GM23338 (cell line): ENCODE results near the gene ASPSCR1. TPM values are rescaled to one million over a fixed set of nuclear protein-coding genes. Genes with fewer than 3 reads are reported as not detected.

ENCODE experiments used
- ATAC-seq: fragments of 200-7000 bp; cut with Tn5 transposase; 3 replicates; pipeline ENCODE4 v1.9.1; 2020
- DNase-seq: peaks from one replicate; pipeline ENCODE4 v3.0.0-alpha.2; 2015; ENCODE audit warnings: low spot score
- H2AFZ ChIP-seq: fragments of 200-600 bp; sonication (generic); 2 replicates; pipeline ENCODE4 v1.8.0; 2016; ENCODE audit warnings: antibody characterized with exemption, mild to moderate bottlenecking, moderate library complexity
- H3F3A ChIP-seq: fragments of 200-600 bp; sonication (generic); replicated peaks from 2 replicates; pipeline ENCODE4 v1.8.0; 2017; ENCODE audit warnings: antibody characterized with exemption, mixed run types, low read depth
- H3K27ac ChIP-seq: fragments of 200-600 bp; sonication (generic); 2 replicates; pipeline ENCODE4 v1.6.1; 2016; ENCODE audit warnings: low read depth
- H3K27me3 ChIP-seq: fragments of 200-600 bp; sonication (generic); 2 replicates; pipeline ENCODE4 v1.8.0; 2016; ENCODE audit warnings: mild to moderate bottlenecking, mixed run types, moderate library complexity; ENCODE audit not compliant: insufficient read depth
- H3K36me3 ChIP-seq: fragments of 200-600 bp; sonication (generic); 2 replicates; pipeline ENCODE4 v1.8.0; 2016; ENCODE audit warnings: mild to moderate bottlenecking; ENCODE audit not compliant: insufficient read depth
- H3K4me1 ChIP-seq: fragments of 200-600 bp; sonication (generic); 2 replicates; pipeline ENCODE4 v1.8.0; 2016; ENCODE audit warnings: mild to moderate bottlenecking, moderate library complexity; ENCODE audit not compliant: insufficient read depth
- H3K4me2 ChIP-seq: fragments of 200-600 bp; sonication (generic); 2 replicates; pipeline ENCODE4 v1.7.1; 2017; ENCODE audit warnings: mixed run types
- H3K4me3 ChIP-seq: fragments of 200-600 bp; sonication (generic); 2 replicates; pipeline ENCODE4 v1.6.1; 2016; ENCODE audit warnings: mixed run types
- H3K79me2 ChIP-seq: fragments of 200-600 bp; sonication (generic); replicated peaks from 2 replicates; pipeline ENCODE4 v1.8.0; 2017; ENCODE audit warnings: mild to moderate bottlenecking; ENCODE audit not compliant: insufficient read depth
- H3K9me2 ChIP-seq: fragments of 200-600 bp; sonication (generic); 2 replicates; pipeline ENCODE4 v1.8.0; 2017; ENCODE audit not compliant: insufficient read depth
- H4K20me1 ChIP-seq: fragments of 200-600 bp; sonication (generic); replicated peaks from 2 replicates; pipeline ENCODE4 v1.8.0; 2017; ENCODE audit warnings: mild to moderate bottlenecking; ENCODE audit not compliant: insufficient read depth
- H3K27ac Mint-ChIP-seq: 2 replicates; pipeline ENCODE4 v1.8.0; 2020; ENCODE audit warnings: inconsistent platforms, mild to moderate bottlenecking, moderate library complexity, mixed read lengths
- H3K27me3 Mint-ChIP-seq: 3 replicates; pipeline ENCODE4 v1.8.0; 2022; ENCODE audit warnings: low read depth, mild to moderate bottlenecking, moderate library complexity, mixed read lengths, inconsistent platforms; ENCODE audit not compliant: insufficient read depth, poor library complexity
- H3K36me3 Mint-ChIP-seq: 3 replicates; pipeline ENCODE4 v1.8.0; 2021; ENCODE audit warnings: low read depth, mild to moderate bottlenecking, inconsistent platforms, moderate library complexity, mixed read lengths
- H3K4me1 Mint-ChIP-seq: 3 replicates; pipeline ENCODE4 v1.8.0; 2020; ENCODE audit warnings: mild to moderate bottlenecking, inconsistent platforms, mixed read lengths
- H3K4me3 Mint-ChIP-seq: 3 replicates; pipeline ENCODE4 v1.8.0; 2021; ENCODE audit warnings: moderate library complexity, mild to moderate bottlenecking, inconsistent platforms, mixed read lengths
- H3K9me3 Mint-ChIP-seq: 3 replicates; pipeline ENCODE4 v1.8.0; 2020; ENCODE audit warnings: moderate library complexity, mild to moderate bottlenecking, inconsistent platforms, mixed read lengths
- CREB1 ChIP-seq: fragments of 250-450 bp; sonication (Bioruptor Pico); IDR thresholded peaks from 2 replicates; pipeline ENCODE4 v1.5.0; 2020; ENCODE audit warnings: low read depth, mild to moderate bottlenecking, moderate library complexity
- EZH2phosphoT487 ChIP-seq: fragments of 200-600 bp; sonication (generic); IDR thresholded peaks from one replicate; pipeline ENCODE4 v1.8.1; 2018; ENCODE audit warnings: antibody characterized with exemption; ENCODE audit not compliant: unreplicated experiment
- NANOG ChIP-seq: IDR thresholded peaks from 2 replicates; pipeline ENCODE4 v1.6.1; 2016; ENCODE audit warnings: antibody characterized with exemption, borderline replicate concordance
- POLR2AphosphoS5 ChIP-seq: IDR thresholded peaks from 2 replicates; pipeline ENCODE4 v1.6.1; 2016; ENCODE audit warnings: antibody characterized with exemption, low read depth
- ZNF114 ChIP-seq: fragments of 250-450 bp; sonication (Bioruptor Pico); IDR thresholded peaks from 2 replicates; pipeline ENCODE4 v1.5.0; 2020; ENCODE audit warnings: mild to moderate bottlenecking, moderate library complexity
- polyA plus RNA-seq: library from polyadenylated mRNA; unstranded; fragments of >200 nt; fragmentation: Nextera tagmentation; extraction: Ambion mirVana; gene quantifications from 2 replicates; pipeline ENCODE4 v1.2.1, GENCODE V29; 2016
- total RNA-seq: library from RNA; depleted of rRNA; stranded (reverse); fragments of >200 nt; shearing (Covaris generic); gene quantifications from 2 replicates; pipeline ENCODE4 v1.2.3, GENCODE V29; 2014
- TF ChIP-seq, protein P1 (sequence below), 2 experiments: fragments of 200-600 bp in 1 of 2; sonication (generic) in 1 of 2; conservative IDR thresholded peaks; 2 replicates each; pipeline versions ENCODE4 v1.5.1 to v1.6.1; 2016 to 2017; ENCODE audit warnings: antibody characterized with exemption in 2 of 2, low read depth in 2 of 2, mild to moderate bottlenecking in 2 of 2, moderate library complexity in 1 of 2
- TF ChIP-seq, protein P2 (sequence below): IDR thresholded peaks from 2 replicates; pipeline ENCODE4 v1.6.1; 2016; ENCODE audit warnings: antibody characterized with exemption

The ASPSCR1 gene
- total and polyA plus RNA-seq, 2 experiments from 2014 or later, result 44.2 to 46.9 TPM

DNA sequence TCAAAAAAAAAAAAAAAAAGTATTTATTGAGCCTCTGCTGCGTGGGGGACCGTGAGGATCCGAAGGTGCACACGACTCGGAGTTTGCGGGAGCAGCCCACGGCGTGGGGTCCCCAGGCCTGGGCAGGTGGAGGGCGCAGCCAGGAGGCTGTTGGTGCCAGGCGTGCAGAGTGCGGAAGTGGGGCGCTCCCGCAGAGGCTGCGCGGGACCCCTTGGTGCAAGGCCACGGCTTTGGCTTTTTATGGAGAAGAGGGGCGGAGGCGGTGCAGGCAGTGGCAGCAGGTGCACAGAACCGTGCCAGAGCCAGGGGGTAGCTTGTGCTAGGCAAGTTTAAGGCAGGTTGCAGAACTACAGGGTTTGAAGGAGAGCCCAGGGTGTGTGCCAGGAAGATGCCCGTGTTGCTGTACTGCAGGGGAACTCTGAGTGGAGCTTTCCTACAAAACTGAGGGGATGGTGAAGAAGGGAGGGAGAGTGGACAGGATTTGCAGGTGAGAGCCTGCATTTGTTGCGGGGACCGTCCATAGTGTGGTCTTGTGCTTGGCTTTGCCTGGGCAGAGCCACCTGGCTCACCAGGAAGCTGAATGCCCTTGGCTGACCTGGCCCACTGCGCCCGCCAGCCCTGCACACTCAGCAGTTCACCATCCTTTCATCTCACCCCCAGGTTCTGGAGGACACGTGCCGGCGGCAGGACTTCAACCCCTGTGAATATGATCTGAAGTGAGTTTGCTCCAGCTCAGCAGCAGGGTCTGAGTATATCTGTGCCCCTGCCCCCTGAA, 1.3 kb downstream of the ASPSCR1 start:
- H2AFZ ChIP-seq, result no peak overlapping the region
- H3K4me3 ChIP-seq, result peak overlapping the region; percentile 92
- Mint-ChIP-seq H3K36me3 (peaks cover 34% of the 10 kb centered on the region), H3K27ac (peak overlapping the region; percentile 85; the same call in 1 of the 2 replicates), H3K4me3 (peak overlapping the region; percentile 78), H3K4me1 (peaks cover 6% of the 10 kb centered on the region; the same call in 2 of the 3 replicates), H3K9me3 (peaks cover 8% of the 10 kb centered on the region; the same call in 2 of the 3 replicates), H3K27me3 (peaks cover 26% of the 10 kb centered on the region)
- H3F3A ChIP-seq, result peaks cover 4% of the 10 kb centered on the region; the same call in 1 of the 2 replicates
- H3K27me3 ChIP-seq, result peaks cover 28% of the 10 kb centered on the region
- H3K79me2 ChIP-seq, result peaks cover 9% of the 10 kb centered on the region
- H3K4me1 ChIP-seq, result no peaks in the 10 kb centered on the region
- DNase-seq (no peak), ATAC-seq (no peak; the same call in 1 of the 3 replicates)
- H3K4me2 ChIP-seq, result peak overlapping the region; percentile 96
- peaks cover 4% of the 10 kb centered on the region; the same call in 1 of the 2 replicates for H3K36me3 ChIP-seq
- H3K27ac ChIP-seq, result no peak overlapping the region
- no peaks in the 10 kb centered on the region for H3K9me2 ChIP-seq
- H4K20me1 ChIP-seq, result no peaks in the 10 kb centered on the region; the same call in 1 of the 2 replicates
- TF ChIP-seq ZNF114 (CRISPR knock-in tag) (no peak), CREB1 (CRISPR knock-in tag) (no peak), POLR2AphosphoS5 (no peak), NANOG (no peak), EZH2phosphoT487 (no peak)
- TF ChIP-seq, protein P1, sequence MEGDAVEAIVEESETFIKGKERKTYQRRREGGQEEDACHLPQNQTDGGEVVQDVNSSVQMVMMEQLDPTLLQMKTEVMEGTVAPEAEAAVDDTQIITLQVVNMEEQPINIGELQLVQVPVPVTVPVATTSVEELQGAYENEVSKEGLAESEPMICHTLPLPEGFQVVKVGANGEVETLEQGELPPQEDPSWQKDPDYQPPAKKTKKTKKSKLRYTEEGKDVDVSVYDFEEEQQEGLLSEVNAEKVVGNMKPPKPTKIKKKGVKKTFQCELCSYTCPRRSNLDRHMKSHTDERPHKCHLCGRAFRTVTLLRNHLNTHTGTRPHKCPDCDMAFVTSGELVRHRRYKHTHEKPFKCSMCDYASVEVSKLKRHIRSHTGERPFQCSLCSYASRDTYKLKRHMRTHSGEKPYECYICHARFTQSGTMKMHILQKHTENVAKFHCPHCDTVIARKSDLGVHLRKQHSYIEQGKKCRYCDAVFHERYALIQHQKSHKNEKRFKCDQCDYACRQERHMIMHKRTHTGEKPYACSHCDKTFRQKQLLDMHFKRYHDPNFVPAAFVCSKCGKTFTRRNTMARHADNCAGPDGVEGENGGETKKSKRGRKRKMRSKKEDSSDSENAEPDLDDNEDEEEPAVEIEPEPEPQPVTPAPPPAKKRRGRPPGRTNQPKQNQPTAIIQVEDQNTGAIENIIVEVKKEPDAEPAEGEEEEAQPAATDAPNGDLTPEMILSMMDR (conservative IDR thresholded peaks at IDR 0.05; ENCODE audit: low read depth in 2 of 2), result no peak
- TF ChIP-seq, protein P2, sequence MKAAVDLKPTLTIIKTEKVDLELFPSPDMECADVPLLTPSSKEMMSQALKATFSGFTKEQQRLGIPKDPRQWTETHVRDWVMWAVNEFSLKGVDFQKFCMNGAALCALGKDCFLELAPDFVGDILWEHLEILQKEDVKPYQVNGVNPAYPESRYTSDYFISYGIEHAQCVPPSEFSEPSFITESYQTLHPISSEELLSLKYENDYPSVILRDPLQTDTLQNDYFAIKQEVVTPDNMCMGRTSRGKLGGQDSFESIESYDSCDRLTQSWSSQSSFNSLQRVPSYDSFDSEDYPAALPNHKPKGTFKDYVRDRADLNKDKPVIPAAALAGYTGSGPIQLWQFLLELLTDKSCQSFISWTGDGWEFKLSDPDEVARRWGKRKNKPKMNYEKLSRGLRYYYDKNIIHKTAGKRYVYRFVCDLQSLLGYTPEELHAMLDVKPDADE, result no peak

DNA sequence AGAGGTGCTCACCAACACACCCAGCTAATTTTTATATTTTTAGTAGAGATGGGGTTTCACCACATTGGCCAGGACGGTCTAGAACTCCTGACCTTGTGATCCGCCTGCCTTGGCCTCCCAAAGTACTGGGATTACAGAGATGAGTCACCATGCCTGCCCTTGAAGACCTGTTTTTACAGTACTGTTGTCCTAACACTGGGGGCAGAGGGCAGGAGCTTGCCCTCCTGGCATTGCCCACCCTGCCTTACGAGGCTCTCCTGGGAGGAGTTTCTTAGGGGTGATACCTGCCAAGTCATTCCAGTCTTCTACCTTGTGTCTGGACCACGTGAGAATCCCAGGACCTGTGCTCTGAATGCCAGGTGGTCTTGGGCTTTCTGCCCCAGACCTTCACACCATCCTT, 2.7 kb downstream of the ASPSCR1 start:
- no peak for TF ChIP-seq POLR2AphosphoS5
- Mint-ChIP-seq H3K4me1 (peaks cover 6% of the 10 kb centered on the region; the same call in 2 of the 3 replicates), H3K9me3 (peaks cover under 1% of the 10 kb centered on the region; the same call in 1 of the 3 replicates), H3K36me3 (peaks cover 41% of the 10 kb centered on the region), H3K4me3 (no peak overlapping the region; the same call in 2 of the 3 replicates), H3K27ac (no peak overlapping the region), H3K27me3 (peaks cover 22% of the 10 kb centered on the region)
- DNase-seq, result no peak
- Histone ChIP-seq H3F3A (peaks cover 4% of the 10 kb centered on the region; the same call in 1 of the 2 replicates), H3K4me3 (no peak overlapping the region), H3K36me3 (peaks cover 4% of the 10 kb centered on the region; the same call in 1 of the 2 replicates), H3K4me2 (no peak overlapping the region), H4K20me1 (no peaks in the 10 kb centered on the region; the same call in 1 of the 2 replicates), H3K27ac (no peak overlapping the region), H3K4me1 (no peaks in the 10 kb centered on the region), H3K27me3 (peaks cover 20% of the 10 kb centered on the region), H3K9me2 (no peaks in the 10 kb centered on the region), H2AFZ (no peak overlapping the region), H3K79me2 (peaks cover 9% of the 10 kb centered on the region)
- ATAC-seq, result no peak
